M059J (cell line): Measurements from ENCODE around the gene SLC24A4. TPM values are rescaled to one million over a fixed set of nuclear protein-coding genes. Genes with fewer than 3 reads are reported as not detected.

Experiments
- DNase-seq: peaks from one replicate; pipeline ENCODE4 v3.0.0-alpha.2; 2012; ENCODE audit warnings: low read depth
- total RNA-seq: library from RNA; depleted of rRNA; stranded (reverse); fragments of >200 nt; shearing (Covaris generic); gene quantifications from 2 replicates; pipeline ENCODE4 v1.2.3, GENCODE V29; 2014

Gene SLC24A4
- total RNA-seq, 1 experiment from 2014 or later, result 0.02 TPM

GRCh38 chr14:92437729-92438285 lies 114.8 kb downstream of the SLC24A4 start:
- no peak for DNase-seq

GRCh38 chr14:92439537-92440344 lies 116.8 kb downstream of the SLC24A4 start:
- no peak for DNase-seq

GRCh38 chr14:92440345-92441003 lies 117.5 kb downstream of the SLC24A4 start:
- no peak for DNase-seq

- DNase-seq, result no peak
Measured at GRCh38 chr14:92441751-92442504, 119.0 kb downstream of the SLC24A4 start.

GRCh38 chr14:92443167-92443566 lies 120.2 kb downstream of the SLC24A4 start:
- no peak for DNase-seq

- DNase-seq, result no peak
Measured at GRCh38 chr14:92443741-92444140, 120.8 kb downstream of the SLC24A4 start.

GRCh38 chr14:92446771-92447170 lies 123.8 kb downstream of the SLC24A4 start:
- no peak for DNase-seq

GRCh38 chr14:92447416-92448197 lies 124.6 kb downstream of the SLC24A4 start:
- DNase-seq, result no peak

GRCh38 chr14:92448786-92449185 lies 125.8 kb downstream of the SLC24A4 start:
- no peak for DNase-seq

GRCh38 chr14:92449404-92450181 lies 126.6 kb downstream of the SLC24A4 start:
- DNase-seq, result no peak

- no peak for DNase-seq
Measured at GRCh38 chr14:92450351-92451070, 127.5 kb downstream of the SLC24A4 start.

GRCh38 chr14:92451245-92451644 lies 128.3 kb downstream of the SLC24A4 start:
- no peak for DNase-seq

- no peak for DNase-seq
Measured at GRCh38 chr14:92451755-92452154, 128.8 kb downstream of the SLC24A4 start.

GRCh38 chr14:92452471-92452870 lies 129.5 kb downstream of the SLC24A4 start:
- no peak for DNase-seq

- no peak for DNase-seq
Measured at GRCh38 chr14:92453691-92454090, 130.7 kb downstream of the SLC24A4 start.

GRCh38 chr14:92455231-92455630 lies 132.3 kb downstream of the SLC24A4 start:
- no peak for DNase-seq

GRCh38 chr14:92456215-92457015 lies 133.4 kb downstream of the SLC24A4 start:
- DNase-seq, result peak; percentile 66

- no peak for DNase-seq
Measured at GRCh38 chr14:92457016-92457565, 134.1 kb downstream of the SLC24A4 start.
